Measurements from ENCODE around the gene LTBP4.
A peak's percentile ranks its signal among the peaks of the same experiment; 100 is the strongest.
"Not testable (repeated sequence)": the region's sequence is repeated elsewhere in the genome, so short reads cannot be mapped to it uniquely, and the experiment has no call there.

LTBP4 gene

DNA sequence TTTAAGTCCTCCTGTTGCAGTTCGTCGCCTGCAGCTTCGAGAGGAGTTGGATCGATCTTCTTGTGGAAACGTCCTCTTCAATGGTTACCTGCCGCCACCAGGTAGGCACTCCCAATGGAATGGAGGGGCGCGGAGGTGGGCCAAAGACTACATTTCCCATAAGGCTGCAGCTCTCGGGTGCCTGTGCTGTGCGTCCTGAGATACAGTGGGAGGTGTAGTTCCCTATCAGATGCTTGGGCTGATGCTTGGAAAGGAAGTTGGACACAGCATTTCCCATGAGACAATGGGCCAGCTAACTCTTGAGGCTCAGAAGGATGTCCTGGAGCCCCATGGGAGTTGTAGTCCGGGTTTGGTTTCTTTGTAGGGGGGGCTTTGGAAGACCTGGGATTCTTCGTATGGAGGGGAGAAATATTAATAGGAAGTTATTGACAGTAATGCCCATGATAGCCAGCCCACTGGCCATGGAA is 22.7 kb upstream of the LTBP4 start:
- DNase-seq: no peak

DNA sequence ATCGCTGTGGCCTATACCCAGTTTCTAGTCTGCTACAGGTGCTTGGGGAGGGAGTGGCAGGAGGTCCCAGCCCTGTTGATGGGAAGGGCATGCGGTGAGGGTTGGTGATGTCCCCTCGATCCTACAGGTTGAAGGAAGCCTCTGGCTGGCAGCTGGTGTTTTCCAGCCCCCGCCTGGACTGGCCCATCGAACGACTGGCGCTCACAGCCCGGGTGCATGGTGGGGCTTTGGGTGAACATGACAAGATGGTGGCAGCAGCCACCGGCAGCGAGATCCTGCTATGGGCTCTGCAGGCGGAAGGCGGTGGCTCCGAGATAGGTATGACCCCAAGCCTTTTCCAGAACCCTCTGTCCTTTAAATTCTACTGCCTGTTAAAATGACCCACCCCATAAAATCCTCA is 20.6 kb upstream of the LTBP4 start:
- no peak for DNase-seq

DNA sequence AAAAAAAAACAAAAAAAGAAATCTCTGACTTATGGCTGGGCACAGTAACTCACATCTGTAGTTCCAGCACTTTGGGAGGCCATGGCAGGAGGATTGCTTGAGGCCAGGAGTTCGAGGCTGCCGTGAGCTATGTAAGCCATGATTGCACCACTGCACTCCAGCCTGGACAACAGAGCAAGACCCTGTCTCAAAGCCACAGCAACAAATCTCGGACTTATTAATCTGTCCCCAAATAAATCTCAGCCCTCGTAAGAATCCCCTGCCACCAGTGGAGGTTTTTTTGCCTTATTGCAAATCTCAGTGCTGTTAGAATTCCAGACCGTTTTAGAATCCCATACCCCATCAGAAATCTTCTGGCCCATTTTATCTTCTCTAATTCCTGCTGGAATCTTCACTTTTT is 19.6 kb upstream of the LTBP4 start:
- no peak for DNase-seq

DNA sequence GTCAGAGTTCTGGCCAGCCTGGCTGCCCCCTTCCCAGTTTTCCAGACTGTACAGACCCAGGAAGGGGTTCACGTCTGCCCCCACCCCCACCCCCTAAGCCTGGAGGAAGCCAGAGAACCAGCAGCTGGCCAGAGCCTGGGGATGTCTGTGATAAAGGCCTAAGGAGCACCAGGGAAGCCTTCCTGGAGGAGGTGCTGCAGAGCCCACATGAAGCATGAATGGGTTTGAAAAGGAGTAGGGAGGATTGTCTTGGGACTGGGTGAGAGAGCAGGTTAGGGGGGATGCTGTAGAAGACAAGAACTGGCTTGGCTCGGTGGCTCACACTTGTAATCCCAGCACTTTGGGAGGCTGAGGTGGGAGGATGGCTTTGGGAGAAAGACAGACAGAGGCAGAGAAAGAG is 18.7 kb upstream of the LTBP4 start:
- no peak for DNase-seq

DNA sequence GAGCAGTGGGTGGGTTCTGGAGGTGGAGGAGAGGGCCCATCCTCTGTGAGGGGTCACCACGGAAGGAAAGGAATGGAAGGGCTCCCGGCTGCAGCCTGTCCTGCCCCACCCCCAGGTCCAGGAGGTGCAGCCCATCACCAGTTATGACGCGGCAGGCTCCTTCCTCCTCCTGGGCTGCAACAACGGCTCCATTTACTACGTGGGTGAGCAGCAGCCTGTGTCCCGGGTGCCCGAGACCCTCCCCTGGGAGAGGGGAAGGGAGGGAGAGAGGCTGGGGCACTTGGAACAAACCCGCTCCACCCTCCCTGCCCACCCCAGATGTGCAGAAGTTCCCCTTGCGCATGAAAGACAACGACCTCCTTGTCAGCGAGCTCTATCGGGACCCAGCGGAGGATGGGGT is 17.9 kb upstream of the LTBP4 start:
- no peak for DNase-seq

DNA sequence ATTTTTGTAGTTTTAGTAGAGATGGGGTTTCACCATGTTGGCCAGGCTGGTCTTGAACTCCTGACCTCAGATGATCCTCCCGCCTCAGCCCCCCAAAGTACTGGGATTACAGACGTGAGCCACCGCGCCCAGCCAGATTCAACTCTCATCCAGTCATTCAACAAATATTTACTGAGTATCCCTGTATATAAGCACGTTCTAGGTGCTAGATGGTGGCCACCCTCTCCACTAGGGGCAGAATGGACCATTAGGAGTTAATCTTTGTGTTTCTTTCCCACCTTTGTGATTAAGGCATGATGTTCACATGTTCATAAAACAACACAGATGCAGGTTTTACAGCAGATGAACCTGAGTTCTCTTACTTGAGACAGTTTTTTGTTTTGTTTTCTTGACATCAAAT is 17.2 kb upstream of the LTBP4 start:
- DNase-seq: no peak

DNA sequence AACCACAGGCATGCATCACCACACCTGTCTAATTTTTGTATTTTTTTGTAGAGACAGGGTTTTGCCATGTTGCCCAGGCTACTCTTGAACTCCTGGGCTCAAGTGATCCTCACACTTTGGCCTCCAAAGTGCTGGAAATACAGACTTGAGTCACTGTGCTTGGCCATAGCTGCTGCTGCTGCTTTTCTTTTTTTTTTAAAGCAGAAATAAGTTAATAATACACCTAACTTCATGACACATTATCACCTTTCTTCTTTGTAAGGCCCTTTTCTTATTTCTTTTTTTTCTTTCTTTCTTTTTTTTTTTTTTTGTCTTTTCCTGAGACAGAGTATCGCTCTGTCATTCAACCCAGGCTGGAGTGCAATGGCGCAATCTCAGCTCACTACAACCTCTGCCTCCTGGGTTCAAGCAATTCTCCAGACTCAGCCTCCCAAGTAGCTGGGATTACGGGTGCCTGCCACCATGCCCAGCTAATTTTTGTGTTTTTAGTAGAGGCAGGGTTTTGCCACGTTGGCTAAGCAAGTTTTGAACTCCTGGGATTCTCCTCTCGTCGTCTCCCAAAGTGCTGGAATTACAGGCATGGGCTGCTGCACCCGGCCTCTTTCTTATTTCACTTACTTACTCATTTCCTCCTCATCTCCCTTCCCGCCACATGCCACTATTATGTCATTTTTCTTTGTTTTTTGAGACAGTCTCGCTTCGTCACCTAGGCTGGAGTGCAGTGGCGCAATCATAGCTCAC is 15.8 kb upstream of the LTBP4 start:
- DNase-seq: no peak

DNA sequence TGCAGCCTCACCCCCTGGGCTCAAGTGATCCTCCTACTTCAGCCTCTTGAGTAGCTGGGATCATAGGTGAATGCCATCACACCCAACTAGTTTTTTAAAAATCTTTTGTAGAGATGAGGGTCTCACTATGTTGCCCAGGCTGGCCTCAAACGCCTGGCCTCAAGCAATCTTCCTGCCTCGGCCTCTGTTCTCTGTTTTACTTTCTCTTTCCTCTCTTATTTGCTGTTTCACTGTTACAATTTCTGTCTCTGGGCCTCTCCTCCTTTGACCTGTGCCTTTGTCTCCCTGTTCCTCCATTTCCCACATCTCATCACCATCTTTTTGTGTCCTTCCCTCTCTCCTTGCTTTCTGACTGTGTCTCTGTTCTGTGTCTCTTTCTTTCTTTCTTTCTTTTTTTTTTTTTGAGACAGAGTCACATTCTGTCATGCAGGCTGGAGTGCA is 15.2 kb upstream of the LTBP4 start:
- no peak for DNase-seq

DNA sequence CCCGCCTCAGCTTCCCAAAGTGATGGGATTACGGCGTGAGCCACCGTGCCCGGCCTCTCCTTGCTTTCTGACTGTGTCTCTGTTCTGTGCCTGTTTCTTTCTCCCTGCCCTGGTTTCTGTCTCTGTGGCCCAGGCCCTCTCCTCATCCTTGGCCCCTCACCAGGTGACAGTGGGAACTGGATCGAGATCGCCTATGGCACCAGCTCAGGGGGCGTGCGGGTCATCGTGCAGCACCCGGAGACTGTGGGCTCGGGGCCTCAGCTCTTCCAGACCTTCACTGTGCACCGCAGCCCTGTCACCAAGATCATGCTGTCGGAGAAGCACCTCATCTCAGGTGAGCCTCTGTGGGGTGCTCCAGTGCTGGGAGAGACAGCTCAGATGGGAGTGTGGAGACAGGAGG is 14.6 kb upstream of the LTBP4 start:
- DNase-seq: no peak

DNA sequence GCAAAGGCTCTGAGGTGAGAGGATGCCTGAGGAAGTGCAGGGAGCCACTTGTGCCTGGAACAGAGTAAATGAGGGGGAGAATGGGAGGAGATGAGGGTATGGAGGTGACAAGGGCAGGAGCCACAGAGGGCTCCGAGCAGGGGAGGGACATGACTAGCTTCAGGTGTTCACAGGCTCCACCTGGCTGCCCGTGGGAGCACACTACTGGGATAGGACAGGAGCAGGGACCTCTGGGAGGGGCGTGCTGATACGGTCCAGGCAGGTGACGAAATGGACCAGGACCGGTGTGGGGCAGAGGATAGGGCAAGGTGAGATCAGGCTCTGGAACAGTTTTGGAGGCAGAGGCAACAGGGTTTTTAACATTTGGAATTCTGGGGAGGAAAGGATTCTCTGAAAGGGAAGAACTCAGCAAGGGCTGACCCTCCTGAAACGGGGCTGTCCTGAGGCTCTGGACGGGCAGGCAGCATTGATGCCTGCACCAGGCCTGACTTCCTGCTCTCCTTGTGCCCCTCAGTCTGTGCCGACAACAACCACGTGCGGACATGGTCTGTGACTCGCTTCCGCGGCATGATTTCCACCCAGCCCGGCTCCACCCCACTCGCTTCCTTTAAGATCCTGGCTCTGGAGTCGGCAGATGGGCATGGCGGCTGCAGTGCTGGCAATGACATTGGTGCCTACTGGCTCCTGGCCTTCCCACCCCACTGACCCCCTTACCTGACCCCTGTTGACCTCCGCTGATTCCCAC is 12.9 kb upstream of the LTBP4 start:
- no peak for DNase-seq

DNA sequence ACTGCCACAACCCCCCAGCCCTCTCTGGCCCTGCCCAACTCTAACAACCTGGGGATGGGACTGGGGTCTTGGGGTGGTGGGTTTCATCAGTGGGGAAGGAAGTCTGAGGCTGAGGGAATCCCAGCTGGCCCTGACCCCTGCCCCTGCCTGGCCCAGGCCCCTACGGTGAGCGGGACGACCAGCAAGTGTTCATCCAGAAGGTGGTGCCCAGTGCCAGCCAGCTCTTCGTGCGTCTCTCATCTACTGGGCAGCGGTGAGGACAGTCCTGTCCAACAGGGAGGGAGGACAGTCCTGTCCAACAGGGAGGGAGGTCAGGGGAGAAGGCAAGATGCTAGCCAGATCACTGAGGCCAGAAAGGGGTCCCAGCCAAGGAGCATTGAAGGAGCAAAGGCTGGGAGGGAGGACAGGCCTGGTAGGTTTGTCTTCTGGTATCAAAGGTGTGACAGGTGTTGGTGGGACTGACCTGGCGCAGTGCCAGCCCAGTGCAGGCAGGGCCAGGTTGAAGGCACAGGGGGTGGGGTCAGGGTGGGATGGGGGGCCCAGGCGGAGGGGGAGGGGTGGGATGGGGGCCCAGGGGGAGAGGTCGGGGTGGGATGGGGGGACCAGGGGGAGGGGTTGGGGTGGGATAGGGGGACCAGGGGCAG is 12.1 kb upstream of the LTBP4 start:
- DNase-seq: no peak

DNA sequence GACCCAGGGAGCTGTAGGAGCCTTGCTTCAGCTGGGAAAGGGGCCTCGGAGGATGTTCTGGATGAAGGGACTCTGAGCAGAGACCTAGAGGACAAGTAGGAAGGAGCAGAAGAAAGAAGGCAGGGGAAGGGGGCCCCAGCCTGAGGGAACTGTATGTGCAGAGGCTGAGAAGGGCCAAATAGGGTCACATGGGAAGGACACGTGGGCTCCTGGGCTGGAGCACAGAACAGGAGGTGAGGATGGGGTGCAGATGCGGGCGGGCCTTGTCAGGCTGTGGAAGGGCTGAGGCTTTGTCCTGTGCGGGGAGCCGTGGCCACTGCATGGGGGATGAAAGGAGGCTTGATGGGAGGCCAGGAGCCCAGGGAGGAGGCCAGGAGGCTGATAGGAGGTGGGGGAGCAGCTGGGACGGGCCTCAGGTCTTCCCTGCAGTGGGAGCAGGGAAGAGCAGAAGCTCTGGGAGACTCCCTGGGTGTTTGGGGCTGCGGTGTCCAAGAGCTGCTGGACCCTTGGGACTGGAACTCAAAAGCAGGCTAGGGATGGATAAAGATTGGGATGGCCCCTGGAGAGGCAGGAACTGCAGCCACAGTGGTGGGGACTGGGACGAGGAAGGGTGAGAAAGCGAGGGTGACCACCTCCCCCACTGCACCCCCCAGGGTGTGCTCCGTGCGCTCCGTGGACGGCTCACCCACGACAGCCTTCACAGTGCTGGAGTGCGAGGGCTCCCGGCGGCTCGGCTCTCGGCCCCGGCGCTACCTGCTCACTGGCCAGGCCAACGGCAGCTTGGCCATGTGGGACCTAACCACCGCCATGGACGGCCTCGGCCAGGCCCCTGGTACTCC is 11.4 kb upstream of the LTBP4 start:
- no peak for DNase-seq

DNA sequence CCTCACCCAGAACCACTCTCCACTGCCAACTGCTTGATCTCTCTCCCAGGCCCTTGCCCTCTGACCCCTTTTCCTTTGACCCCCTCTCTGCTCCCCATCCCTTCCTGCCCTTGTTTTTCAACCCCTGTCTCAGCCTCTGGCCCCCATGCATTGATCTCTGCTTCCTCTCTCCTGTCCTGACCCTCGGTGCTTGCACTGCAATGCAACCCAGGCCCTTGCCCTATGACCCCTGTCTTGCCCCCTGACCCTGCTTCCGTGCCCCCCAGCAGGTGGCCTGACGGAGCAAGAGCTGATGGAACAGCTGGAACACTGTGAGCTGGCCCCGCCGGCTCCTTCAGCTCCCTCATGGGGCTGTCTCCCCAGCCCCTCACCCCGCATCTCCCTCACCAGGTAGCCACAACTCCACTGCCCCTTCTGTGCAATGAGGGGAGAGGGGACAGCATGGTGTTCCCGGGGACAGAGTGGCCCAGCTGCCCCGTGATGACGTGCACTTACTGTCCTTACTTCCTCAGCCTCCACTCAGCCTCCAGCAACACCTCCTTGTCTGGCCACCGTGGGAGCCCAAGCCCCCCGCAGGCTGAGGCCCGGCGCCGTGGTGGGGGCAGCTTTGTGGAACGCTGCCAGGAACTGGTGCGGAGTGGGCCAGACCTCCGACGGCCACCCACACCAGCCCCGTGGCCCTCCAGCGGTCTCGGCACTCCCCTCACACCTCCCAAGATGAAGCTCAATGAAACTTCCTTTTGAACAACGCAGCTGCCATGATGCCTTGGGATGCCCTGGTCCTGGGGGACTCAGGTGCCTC is 10.5 kb upstream of the LTBP4 start:
- DNase-seq: no peak

DNA sequence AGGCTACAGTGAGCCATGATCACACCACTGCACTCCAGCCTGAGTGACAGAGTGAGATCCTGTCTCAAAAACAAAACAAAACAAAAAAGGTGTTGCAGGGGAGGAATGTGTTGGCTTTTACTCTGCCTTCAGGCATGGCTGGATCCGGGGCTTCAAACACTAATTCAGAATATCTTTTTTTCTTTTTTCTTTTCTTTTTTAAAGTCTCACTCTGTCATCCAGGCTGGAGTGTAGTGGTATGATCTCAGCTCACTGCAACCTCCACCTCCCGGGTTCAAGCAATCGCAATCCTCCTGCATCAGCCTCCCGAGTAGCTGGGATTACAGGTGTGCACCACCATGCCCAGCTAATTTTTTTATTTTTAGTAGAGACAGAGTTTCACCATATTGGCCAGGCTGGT is 9.4 kb upstream of the LTBP4 start:
- DNase-seq: not testable (repeated sequence)

DNA sequence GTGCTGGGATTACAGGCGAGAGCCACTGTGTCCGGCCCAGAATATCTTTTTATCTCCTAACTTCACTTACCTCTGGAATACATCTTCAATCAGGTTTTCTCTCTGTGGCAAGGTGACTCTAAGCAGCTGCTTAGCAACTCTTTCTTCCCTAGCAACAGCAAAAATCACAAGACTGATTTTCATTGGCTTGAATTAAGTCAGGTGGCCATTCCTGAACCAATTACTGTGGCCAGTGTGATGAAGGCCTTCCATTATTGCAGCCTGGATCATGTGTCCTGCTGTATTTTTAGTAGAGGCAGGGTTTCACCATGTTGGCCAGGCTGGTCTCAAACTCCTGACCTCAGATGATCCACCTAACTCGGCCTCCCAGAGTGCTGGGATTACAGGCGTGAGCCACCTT is 9.0 kb upstream of the LTBP4 start:
- DNase-seq: no peak

DNA sequence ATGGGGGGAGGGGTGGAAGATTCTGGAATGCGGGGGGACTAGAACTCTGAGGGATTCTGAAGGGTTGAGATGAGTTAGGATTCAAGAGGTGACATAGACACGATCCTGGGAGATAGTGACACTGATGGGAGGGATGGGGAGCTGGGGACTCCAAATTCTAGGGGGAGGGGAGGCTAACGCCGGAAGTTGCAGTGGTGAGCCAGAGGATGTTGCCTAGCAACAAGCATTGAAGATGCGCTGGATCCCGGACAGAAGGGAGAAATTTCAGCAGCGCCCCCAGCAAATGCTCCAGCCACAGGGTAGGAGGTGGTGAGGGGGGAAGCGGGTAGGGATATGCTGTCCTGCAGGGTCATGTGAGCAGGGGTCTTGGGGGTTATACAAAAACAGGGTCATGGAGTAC is 6.9 kb upstream of the LTBP4 start:
- DNase-seq: no peak

DNA sequence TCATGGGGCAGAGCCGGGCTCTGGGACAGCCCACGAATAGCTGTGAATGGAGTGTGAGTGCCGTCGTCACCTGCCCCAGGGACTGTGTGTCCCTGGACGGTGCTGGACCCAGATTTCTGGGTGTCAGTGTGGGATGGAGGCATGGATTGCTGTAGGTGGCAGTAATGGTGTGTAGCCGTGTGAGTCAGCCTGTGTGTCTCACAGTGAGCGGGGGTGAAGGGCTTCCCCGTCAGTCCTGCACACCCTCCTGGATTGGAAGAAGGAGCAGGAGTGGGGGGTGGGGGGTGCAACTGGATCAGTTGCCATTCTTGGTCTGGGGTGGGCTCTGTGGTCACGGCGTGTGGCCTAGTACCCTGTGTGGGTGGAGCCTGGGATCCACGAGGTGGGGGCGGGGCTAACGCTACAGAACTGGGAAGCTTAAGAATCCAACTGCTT is 6.5 kb upstream of the LTBP4 start:
- no peak for DNase-seq

DNA sequence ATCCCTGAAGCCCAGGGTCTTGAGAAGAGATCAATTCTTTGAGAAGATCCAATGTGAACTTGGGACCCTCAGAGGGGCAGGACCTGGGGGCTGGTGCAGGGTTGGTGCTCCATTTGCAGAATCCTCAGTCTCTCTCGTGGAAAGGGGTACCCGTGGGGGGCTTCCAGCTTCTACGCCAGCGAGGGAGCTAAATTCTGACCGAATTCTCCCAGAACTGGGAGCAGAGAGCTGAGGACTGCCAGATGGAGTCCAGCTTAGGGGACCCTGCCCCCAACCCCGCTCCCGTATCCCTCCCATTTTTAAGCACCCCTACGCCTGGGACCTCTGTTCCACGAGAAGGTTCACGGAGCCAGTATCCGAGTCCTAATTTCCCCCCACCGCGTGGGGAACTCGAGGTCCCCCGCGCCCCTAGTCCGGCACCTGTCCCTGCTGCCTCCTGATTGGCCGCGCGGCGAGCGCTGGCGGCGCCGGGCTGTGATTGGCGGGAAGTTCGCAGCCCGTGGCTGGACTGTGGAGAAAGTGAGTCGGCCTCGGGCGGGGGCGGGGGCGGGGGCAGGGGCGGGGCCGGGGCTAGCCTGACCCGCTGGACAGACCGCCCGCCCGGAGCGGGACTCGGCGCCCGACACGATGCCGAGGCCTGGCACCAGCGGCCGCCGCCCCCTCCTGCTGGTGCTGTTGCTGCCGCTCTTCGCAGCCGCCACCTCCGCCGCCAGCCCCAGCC is 4.4 kb upstream of the LTBP4 start:
- no peak for DNase-seq

DNA sequence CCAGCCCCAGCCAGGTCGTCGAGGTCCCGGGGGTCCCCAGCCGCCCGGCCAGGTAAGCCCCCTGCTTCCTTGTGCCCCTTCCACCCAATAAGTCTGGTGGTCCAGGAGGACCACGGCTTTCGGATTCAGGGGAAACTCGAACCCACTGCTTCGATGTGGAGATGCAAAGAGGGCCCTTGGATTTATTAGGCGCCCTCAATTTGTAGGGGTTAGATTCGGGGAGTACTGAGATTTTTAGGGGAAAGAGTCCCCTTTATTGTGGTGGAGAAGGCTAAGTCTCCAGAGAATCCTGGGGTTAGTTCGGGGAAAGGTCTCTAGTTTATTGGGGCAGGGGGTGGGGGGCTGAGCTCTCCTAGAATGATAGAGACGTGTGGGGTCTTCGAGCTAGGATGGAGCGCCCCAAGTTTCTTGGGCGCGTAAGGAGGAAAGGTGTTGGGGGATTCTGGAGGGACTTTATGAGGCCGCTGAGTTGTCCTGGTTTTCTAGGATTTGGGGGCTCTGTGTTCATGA is 3.8 kb upstream of the LTBP4 start:
- DNase-seq: no peak

DNA sequence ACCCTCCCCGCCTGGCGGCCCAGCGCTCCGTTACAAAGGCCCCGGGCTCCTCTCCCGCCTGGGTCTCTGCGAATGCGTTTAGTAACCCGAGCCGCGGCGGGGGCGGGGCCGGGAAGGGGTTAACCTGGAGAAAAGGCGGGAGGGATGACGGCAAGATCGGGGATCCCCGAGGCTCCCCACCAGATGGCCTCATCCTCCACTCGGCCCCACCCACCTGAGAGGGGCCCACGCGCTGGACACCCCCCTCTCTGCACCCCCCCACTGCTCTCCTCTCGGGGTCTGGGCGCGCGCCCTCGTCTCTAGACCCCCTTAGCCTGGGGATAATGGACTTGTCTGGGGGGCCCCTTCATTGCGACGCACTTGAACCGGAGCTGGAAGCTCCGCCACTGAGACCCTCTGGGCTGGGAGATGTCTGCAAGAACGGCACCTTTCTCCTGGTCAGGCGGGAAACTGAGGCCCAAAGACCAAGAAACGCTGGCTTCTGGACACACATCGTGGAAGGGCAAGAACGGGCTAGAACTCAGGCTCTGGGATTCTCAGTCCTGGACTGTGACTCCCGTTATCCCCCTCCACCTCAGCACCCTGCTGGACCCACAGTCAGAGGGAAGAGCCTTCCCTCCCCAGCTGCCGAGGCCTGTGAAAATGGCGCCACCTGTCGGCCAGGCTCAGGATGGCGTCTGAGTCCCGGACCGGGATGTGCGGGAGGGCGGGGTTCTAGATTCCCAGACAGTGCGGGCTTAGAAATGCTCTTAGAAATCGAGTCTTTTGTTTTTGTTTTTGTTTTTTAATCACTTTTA is 2.9 kb upstream of the LTBP4 start:
- DNase-seq: peak; percentile 71
